HG03442 (cell line): ENCODE data around the gene PGLYRP4.
"Not testable (repeated sequence)": the region's sequence is repeated elsewhere in the genome, so short reads cannot be mapped to it uniquely, and the experiment has no call there.

Experiments
- ATAC-seq: cut with Tn5 transposase; IDR thresholded peaks from one replicate; pipeline ENCODE4 v1.9.1; 2021; ENCODE audit warnings: mild to moderate bottlenecking, moderate library complexity; ENCODE audit not compliant: unreplicated experiment

PGLYRP4 gene

GRCh38 chr1:153357076-153357852 lies 8.6 kb upstream of the PGLYRP4 start:
- no peak for ATAC-seq

GRCh38 chr1:153356392-153357075 lies 7.9 kb upstream of the PGLYRP4 start:
- ATAC-seq = no peak

DNA sequence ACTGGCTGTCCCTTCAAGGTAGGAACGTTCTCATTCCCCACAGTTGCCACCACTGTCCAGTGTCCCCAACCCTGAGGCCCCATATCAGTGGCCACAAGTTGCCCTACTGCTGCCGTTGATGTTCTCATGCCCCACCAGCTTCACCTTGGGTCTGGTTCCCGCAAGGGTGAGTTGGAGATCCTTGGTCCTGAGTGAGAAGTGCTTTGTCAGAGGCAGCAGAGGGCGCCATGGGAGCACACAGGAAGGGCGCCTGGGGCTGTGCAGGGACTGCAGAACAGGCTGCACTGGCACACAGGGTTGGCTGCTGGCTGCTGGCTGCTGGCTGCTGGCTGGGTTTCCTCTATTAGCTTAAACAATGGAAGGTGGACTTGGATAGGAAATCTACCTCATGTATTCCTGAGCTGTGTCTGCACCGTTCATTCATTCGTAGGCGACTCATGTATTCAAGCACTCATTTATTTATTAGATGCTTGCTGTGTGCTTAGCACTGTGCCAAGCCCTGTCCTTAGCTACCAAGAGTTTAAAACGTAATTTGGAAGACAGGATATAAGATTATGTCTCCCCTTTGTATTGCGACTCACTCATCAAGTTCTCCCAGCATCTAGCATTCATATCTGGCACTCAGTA lies 6.9 kb upstream of the PGLYRP4 start:
- ATAC-seq = no peak

DNA sequence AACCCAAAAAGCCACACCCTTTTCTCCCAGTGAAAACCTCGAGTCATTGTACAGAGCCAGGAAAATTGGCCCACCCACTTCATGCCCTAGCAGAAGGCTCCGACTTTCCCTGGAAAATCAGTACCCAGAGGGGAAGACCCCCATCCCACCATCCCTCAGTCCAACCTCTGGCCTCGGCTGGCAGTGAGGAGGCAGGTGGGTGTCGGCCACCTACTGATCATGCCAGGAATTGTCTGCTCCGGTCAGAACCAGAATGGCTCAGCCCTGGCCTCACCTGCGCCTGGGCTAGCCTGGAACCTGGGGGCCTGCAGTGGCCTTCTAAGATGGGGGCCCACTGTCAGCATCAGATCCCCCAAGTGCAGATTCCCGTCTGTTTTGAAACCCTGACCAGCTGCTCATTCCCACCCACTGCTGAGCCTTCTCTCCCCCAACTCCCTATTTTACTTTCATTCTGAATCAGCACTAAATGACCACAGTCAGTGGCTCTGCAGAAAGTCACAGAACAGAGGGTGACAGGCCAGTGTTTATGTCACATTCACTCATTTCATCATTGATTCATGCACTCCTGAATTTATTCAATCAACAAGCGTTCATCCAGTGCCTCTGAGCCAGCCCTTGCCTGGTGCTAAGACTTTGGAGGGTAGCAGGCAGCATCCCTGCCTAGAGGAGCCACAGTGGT lies 6.0 kb upstream of the PGLYRP4 start:
- no peak for ATAC-seq

DNA sequence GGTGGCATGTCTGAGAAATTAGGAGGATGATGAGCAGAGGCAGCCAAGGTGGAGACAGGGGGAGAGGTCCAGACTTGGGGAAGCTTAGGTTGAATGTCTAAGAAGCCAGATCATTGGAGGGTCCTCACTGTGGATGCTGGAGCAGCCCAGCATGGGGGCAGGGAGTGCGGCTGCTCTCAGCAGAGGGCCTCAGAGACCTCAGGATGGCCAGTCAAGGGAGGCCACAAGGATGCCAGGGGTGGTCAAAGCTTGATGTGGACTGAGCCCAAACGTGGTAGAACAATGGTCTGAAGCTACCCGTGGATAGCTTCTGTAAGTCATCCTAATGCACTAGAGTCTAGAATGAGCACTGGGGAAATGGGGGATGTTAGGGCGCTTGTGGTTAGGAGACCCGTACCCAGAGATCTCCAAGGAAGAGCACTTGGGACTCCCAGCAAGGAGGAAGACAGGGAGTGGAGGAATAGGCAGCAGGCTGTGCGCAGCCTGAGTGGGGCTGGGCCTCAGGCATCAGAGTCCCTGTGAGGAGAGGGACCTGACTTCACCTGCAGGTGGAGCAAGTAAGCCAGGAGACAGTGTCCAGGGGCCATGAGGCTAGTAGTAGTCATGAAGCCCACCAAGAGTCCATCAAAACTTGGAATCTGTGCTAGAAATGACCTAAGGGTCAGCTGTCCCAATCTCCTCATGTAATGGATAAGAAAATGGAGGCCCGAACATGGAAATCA lies 4.7 kb upstream of the PGLYRP4 start:
- no peak for ATAC-seq

- ATAC-seq = no peak
These were observed 3.9 kb upstream of the PGLYRP4 start for GRCh38 chr1:153352523-153352922.

GRCh38 chr1:153350321-153350957 lies 1.8 kb upstream of the PGLYRP4 start:
- ATAC-seq = no peak

DNA sequence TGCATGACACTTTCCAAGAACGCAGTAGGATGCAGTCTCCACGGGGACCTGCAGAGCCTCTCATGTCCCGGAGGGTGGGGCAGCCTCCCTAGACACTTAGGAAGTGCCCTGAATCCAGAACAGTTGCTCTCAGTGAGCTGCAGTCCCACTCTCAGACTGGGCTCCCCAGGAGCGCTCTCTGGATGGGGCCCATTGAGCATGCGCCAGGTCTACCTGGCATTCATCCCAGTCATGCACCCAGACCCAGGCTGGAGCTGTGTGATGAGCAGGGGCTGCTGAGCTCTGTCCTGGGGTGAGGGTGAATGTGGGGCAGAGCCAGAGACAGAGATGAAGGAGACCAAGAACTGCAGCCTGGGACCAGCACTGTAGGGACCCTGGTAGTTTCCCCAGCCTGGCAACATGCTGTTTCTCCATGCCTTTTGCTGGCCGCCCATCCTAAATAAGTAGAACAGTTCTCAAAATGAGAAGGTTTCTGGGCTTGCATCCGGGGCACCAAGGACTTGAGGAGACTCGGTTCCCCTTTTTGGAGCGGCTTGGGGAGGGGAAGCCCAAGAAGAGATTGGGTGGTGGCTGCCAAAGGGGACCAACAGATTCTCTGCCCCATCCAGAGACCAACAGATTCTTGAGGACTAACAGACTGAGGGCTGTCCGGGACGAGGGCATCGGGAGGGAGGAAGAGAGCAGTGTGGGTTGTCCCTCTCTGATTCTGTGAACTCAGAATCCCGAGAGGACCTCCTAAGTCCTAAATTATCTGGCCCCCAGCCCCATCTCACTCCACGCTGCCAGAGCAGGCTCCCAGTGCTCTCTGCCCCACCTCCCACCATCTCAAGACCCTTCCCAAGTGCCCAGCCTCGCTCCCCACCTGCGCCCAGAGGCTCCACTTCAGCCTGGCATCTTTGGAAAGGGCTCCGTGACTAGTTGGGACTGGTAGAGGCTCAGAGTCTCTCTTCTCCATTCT lies 1.0 kb upstream of the PGLYRP4 start:
- ATAC-seq = no peak

GRCh38 chr1:153347856-153348255 lies 785 bp downstream of the PGLYRP4 start:
- ATAC-seq = no peak

GRCh38 chr1:153347049-153347448 lies 1.6 kb downstream of the PGLYRP4 start:
- not testable (repeated sequence) for ATAC-seq

- no peak for ATAC-seq
These were observed 2.4 kb downstream of the PGLYRP4 start for GRCh38 chr1:153346077-153346723.

GRCh38 chr1:153345187-153346076 lies 3.2 kb downstream of the PGLYRP4 start:
- ATAC-seq = no peak

DNA sequence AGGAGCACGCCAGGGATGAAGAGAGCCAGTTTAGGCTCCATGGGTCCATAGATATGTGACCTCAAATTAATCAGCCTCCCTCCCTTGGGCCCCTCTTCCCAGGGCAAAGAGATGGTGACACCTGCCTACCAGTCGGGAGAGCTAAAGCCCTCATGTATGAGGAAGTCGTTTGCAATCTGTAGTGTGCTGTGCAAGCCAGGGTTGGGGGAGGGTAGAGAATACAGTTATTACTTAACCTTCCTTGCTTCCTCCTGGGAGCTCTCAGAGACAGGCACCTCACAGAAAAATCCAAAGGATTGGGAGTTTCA lies 4.0 kb downstream of the PGLYRP4 start:
- ATAC-seq = no peak

GRCh38 chr1:153343811-153344717 lies 4.6 kb downstream of the PGLYRP4 start:
- ATAC-seq = no peak

- no peak for ATAC-seq
These were observed 5.5 kb downstream of the PGLYRP4 start for GRCh38 chr1:153343040-153343681.

GRCh38 chr1:153342178-153342577 lies 6.5 kb downstream of the PGLYRP4 start:
- ATAC-seq = no peak
